ENCODE data around the gene RAD9A.
A peak's percentile ranks its signal among the peaks of the same experiment; 100 is the strongest.

Gene RAD9A

GRCh38 chr11:67429038-67429668, 37.4 kb downstream of the RAD9A start:
- no peak for DNase-seq

- DNase-seq = no peak
Observed at GRCh38 chr11:67429722-67430121, 37.9 kb downstream of the RAD9A start.

- no peak for DNase-seq
Observed at GRCh38 chr11:67431346-67432249, 39.8 kb downstream of the RAD9A start.

GRCh38 chr11:67432655-67433349, 41.0 kb downstream of the RAD9A start:
- DNase-seq = no peak

- no peak for DNase-seq
Observed at GRCh38 chr11:67433536-67434394, 42.0 kb downstream of the RAD9A start.

- DNase-seq = no peak
Observed at GRCh38 chr11:67434395-67434881, 42.7 kb downstream of the RAD9A start.

GRCh38 chr11:67435031-67435726, 43.4 kb downstream of the RAD9A start:
- no peak for DNase-seq

GRCh38 chr11:67435727-67436458, 44.1 kb downstream of the RAD9A start:
- no peak for DNase-seq

GRCh38 chr11:67436459-67437081, 44.8 kb downstream of the RAD9A start:
- peak; percentile 66 for DNase-seq

GRCh38 chr11:67437082-67437808, 45.5 kb downstream of the RAD9A start, which contains the start of gene PTPRCAP:
Gene PTPRCAP (minus strand): TSS chr11:67437682. CDS start chr11:67437619, 63 bp downstream.
- no peak for DNase-seq

GRCh38 chr11:67437809-67438157, 46.0 kb downstream of the RAD9A start:
- DNase-seq = no peak

GRCh38 chr11:67438158-67438902, 46.5 kb downstream of the RAD9A start:
- DNase-seq = peak; percentile 78

- DNase-seq = no peak
Observed at GRCh38 chr11:67439321-67440228, 47.8 kb downstream of the RAD9A start.

- no peak for DNase-seq
Observed at GRCh38 chr11:67440229-67441097, 48.7 kb downstream of the RAD9A start.

- DNase-seq = no peak
Observed at GRCh38 chr11:67441098-67441563, 49.3 kb downstream of the RAD9A start.

GRCh38 chr11:67441731-67442351, 50.1 kb downstream of the RAD9A start:
- DNase-seq = no peak
